T follicular helper cell (primary cell): ENCODE data around the gene LRRC36.

ENCODE experiments used
- DNase-seq: peaks from one replicate; pipeline ENCODE4 v3.0.0-alpha.2; 2020; ENCODE audit warnings: low read depth
- total RNA-seq, 2 experiments: gene quantifications; one replicate each; lab custom pipeline; 2026; lab: John Stamatoyannopoulos, UW

The LRRC36 gene, protein sequence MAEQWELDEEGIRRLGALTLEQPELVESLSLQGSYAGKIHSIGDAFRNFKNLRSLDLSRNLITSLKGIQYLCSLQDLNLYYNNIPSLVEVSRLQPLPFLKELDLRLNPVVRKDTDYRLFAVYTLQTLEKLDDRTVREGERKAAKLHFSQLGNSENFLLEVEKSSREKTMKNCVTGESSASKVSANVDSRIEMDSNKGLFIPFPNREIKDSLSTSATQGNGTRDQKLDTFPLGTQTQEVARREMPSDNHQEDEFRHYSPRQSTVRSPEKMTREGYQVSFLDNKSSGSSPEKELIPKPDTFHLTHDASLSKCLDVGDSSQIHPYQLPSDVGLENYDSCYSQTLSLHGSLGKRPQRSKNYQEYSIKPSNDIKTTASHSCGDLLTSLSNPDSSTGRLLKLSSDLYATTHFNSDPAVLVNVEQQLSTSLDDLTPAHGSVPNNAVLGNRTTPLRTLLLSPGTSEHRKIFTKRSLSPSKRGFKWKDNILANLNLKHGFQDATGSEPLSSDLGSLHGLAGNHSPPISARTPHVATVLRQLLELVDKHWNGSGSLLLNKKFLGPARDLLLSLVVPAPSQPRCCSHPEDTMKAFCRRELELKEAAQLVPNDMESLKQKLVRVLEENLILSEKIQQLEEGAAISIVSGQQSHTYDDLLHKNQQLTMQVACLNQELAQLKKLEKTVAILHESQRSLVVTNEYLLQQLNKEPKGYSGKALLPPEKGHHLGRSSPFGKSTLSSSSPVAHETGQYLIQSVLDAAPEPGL
- total RNA-seq = 0 to 0.13 reads per million in 2 experiments

DNA sequence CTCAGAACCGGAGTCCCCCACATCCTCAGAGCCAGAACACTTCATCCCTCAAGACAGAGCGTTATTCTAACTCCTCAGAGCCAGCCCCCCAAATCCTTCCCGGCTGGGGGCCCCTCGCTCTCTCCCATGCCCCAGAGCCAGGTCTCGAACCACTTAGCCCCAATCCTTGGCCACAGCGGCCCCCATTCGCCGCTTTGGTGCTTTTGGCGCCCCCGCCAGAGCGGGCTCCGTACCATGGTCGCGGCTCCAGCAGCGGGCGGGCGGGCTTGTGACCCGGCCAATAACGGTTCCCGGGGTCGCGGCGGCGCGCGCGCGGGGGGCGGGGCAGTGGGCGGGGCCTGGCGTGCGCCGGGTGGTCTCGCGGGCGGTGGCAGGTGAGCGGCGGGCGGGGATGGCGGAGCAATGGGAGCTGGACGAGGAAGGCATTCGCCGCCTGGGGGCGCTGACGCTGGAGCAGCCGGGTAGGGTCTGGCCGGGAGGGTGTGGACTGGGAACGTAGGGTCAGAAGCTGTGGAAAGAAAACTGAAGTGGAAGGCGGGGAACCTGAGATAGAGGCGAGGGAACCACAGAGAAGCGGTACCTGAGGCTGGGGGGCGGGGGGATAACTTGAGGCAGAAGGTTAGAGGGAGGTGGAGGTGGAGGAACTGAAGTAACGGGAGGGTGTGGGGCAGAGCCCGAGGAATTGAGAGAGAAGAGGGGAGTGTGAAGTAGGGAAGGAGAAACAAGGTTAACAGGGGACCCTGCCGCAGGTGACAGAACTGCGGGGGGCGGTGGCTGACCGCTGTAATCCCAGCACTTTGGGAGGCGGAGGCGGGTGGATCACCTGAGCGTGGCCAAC is at the start of gene LRRC36, which contains the start of gene KCTD19:
LRRC36 (plus strand) TSS at position 344 of the 838 bp plus-strand sequence; CDS start at position 392, 48 bp downstream.
KCTD19 (minus strand) TSS at position 270 of the 838 bp plus-strand sequence; CDS start at position 236, 34 bp downstream.
- peak; percentile 14 for DNase-seq

- no peak for DNase-seq
Observed at GRCh38 chr16:67277294-67277998, 49.2 kb upstream of the LRRC36 start.

DNA sequence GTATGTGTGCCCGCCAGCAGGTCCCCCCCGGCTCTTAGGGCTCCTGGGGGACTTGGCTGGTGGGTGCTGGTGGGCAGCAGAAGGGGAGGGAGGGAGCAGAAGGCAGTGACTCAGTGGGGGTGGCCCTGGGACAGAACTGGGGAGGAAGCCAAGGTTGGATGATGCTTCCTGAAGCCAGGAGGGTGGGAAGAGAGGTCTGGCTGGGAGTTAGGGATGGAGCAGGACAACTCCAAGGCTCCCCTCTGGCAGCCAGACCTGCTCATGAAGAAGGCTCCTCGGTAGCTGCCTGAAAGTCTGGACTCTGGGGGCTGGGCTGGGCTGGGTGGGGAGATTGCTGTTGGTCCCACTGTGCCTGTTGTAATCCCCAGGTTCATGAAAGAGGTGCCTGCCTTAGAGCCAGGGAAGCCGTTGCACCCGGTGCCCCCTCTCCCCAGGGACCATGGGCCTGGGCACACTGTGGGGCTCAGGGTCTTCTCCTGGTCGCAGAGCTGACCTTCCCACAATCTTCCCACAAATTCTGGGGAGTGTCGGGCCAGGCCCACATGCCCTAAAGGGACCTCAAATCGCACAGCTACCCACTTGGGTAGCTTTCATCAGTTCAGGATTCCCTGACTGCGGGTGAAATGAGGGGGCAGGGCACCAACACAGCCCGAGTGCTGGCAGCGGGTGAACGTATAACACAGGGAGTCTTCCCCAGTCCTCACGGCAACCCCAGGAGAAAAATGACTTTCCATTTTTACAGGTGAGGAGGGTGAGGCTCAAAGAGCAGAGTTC is 48.4 kb upstream of the LRRC36 start:
- DNase-seq = no peak

GRCh38 chr16:67278773-67279295 is 47.8 kb upstream of the LRRC36 start:
- DNase-seq = peak; percentile 20

DNA sequence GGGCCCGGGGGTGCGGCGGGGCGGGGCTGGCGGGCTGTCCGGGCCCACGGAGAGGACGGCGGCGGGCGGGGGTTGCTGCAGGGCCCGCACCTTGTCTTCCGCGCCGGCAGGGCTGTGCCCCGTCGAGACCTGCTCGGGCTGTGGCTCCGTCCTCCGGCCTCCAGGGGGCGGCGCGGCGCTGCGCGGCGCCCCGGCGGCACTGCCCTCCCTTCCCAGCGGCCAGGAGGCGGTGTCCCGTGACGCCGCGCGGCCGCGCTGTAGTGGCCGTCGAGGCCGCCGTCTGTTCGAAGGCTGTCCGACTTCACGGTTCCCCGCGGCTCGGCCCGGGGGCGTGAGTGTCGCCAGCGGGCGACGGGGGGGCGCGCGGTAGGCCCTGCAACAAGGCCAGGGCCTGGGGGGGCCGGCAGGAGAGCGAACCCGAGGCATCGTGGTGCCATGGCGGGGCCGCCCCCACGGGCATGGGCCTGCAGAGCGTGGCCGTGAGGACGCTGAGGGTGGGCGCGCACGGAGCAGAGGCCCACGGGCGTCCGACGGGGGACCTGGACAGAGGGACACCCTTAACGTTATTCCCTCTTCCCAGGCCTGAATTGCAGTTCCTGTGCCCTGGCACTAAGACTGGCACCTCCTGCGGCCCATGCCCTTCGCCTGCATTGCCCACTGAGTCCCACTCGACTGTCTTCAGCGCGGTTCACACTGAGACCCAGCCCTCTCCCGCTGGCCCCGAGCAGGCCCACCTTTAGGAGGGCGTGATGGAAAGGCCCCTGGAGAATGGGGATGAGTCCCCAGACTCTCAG is 47.1 kb upstream of the LRRC36 start, which contains the start of gene PLEKHG4:
PLEKHG4 (plus strand) TSS at position 237 of the 794 bp plus-strand sequence; CDS start at position 750, 513 bp downstream.
- peak; percentile 63 for DNase-seq

- no peak for DNase-seq
Observed at GRCh38 chr16:67280090-67281015, 46.3 kb upstream of the LRRC36 start.

GRCh38 chr16:67281536-67282446 is 44.8 kb upstream of the LRRC36 start:
- no peak for DNase-seq

GRCh38 chr16:67282447-67282805 is 44.2 kb upstream of the LRRC36 start:
- no peak for DNase-seq

- no peak for DNase-seq
Observed at GRCh38 chr16:67283039-67283825, 43.4 kb upstream of the LRRC36 start.

DNA sequence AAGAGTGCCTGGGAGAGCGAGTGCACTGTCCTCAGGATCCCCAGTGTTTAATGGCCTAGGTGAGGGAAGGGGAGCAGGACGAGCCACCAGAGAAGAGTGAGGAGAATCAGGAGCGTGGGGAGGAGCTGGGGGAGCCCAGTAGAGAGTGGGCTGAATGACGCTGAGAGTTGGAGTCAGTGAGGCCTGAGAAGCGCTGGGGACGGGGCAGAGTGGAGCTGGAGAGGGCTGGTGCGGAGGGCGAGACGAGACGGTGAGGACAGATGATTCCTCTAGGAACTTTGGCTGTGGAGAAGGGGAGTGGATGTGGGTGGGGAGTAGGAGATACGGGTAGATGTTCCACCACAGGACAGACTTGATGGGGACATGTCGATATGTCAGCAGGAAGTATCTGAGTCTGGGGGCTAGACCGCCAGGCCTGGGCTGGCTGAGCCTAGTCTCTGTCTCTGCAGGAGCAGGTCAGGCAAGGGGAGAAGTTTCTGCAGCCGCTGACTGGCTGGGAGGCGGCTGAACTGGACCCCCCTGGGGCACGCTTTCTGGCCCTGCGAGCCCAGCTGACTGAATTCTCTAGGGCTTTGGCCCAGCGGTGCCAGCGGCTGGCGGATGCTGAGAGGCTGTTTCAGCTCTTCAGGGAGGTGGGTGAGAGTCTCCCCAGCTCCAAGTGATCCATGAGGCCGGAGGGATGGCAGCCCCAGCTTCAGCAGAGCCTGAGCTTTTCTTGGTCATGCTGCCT is 42.6 kb upstream of the LRRC36 start:
- DNase-seq = no peak

GRCh38 chr16:67284699-67285646 is 41.6 kb upstream of the LRRC36 start:
- DNase-seq = no peak

DNA sequence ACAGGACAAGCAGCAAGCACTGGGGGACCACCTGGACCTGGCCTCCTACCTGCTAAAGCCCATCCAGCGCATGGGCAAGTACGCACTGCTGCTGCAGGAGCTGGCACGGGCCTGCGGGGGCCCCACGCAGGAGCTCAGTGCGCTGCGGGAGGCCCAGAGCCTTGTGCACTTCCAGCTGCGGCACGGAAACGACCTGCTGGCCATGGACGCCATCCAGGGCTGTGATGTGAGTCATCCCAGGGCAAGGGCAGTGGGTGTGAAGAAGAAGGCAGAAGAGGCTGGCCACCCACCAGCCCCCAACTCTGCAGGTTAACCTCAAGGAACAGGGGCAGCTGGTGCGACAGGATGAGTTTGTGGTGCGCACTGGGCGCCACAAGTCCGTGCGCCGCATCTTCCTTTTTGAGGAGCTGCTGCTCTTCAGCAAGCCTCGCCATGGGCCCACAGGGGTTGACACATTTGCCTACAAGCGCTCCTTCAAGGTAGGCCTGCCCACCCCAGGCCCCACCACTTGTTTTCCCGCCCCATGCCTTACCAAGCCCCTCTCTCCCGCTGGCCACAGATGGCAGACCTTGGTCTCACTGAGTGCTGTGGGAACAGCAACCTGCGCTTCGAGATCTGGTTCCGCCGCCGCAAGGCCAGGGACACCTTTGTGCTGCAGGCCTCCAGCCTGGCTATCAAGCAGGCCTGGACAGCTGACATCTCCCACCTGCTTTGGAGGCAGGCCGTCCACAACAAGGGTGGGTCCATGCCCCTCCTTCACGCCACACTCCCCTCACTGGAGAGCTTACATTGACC is 40.0 kb upstream of the LRRC36 start:
- no peak for DNase-seq

DNA sequence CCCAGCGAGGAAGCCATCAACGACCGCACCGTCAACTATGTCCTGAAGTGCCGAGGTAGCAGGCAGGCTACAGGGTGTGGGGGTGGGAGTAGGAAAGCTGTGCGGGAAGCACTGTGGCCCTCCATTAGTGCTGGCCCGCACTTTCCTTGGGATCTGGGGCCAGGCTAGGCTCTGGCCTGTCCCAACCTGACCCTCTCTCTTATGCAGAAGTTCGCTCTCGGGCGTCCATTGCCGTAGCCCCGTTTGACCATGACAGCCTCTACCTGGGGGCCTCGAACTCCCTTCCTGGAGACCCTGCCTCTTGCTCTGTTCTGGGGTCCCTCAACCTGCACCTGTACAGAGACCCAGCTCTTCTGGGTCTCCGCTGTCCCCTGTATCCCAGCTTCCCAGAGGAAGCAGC is 38.7 kb upstream of the LRRC36 start:
- no peak for DNase-seq

DNA sequence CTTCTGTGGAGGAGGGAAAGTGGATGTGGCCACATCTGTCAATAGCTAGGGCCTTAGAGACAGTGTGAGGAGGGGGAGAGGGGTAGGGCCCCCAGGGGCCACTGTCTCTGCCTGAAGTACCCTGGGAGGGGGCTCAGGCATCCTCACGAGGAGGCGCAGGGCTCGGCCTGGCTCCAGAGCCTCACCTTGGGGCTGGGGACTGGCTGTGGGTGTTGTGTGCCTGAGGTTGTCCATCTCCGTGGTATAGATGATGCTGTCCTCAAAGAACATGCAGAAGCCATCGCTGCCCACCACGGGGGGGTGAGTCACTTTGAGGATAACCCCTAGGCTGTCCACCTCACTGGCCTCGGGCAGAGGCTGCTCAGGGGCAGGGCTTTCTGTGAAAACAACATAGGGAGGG is 35.2 kb upstream of the LRRC36 start:
- DNase-seq = no peak
